HG03354 (cell line): ENCODE measurements around the gene NOTUM.

Experiments
- ATAC-seq: cut with Tn5 transposase; IDR thresholded peaks from one replicate; pipeline ENCODE4 v1.9.1; 2021; ENCODE audit warnings: mild to moderate bottlenecking; ENCODE audit not compliant: unreplicated experiment, poor library complexity, severe bottlenecking

Gene NOTUM

GRCh38 chr17:81980122-81980521, 19.1 kb upstream of the NOTUM start:
- no peak for ATAC-seq

GRCh38 chr17:81978524-81979298, 17.7 kb upstream of the NOTUM start:
- no peak for ATAC-seq

- ATAC-seq, result peak; percentile 82
These were observed 16.3 kb upstream of the NOTUM start, which contains the start of gene ASPSCR1 for GRCh38 chr17:81977211-81977808. TSS of gene ASPSCR1 (plus strand) at chr17:81977629. CDS start at chr17:81977647, 18 bp downstream.

GRCh38 chr17:81976332-81977210, 15.6 kb upstream of the NOTUM start:
- no peak for ATAC-seq

DNA sequence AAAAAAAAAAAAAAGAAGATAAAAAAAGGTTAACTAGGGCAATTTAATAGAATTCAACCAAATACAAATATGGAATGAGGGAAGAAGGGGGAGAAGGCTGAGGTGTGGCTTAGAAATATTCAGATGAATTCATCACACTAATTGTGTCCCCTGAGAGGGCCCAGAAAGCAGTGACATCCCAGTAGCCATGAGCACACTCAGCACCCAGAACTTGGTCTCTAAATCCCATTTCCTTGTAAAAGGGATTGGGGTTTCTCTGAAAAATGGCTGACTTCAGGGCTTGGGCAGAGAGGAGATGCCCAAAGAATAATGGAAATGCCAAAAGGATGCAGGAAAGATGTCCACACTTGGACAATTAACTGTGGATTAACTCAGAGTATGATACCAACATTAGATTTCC, 12.4 kb upstream of the NOTUM start:
- no peak for ATAC-seq

DNA sequence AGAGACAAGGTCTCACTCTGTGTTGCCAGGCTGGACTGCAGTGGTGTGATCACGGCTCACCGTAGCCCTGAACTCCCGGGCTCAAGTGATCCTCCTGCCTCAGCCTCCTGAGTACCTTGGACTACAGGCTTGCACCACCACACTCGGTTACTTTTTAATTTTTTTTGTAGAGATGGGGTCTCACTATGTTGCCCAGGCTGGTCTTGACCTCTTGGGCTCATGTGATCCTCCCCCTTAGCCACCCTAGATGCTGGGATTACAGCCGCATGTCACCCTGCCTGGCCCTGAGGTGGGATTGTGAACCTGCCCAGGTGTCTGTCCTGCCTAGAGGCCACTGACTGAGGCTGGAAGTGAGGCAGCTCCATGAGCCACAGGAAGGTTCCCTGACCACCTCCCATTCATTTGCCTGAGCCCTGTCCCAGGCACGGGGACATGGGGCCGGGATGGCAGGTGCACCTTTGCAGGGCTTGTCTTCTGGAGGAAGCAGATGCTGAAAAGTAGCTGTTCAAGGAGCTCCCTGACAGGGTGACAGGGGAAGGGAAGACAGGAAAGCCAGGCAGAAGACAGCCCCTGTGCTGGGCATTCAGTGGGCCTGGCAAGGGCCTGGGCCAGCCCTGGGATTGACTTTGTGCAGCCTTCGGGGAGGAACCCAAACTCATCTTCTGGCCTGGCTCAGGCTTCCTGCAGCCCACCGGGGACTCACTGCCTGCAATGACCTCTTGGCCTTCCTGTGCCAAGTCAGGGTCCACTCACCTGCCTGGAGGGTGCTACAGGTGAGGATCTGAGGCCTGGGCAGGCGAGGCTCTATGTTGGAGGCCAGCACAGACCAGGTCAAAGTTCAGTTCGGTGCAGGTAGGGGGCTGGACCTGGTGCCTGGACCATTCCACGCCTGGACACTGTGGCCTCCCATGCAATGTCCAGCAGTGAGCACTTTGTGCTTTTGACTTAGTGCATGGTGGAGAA, 8.1 kb upstream of the NOTUM start:
- ATAC-seq, result no peak

DNA sequence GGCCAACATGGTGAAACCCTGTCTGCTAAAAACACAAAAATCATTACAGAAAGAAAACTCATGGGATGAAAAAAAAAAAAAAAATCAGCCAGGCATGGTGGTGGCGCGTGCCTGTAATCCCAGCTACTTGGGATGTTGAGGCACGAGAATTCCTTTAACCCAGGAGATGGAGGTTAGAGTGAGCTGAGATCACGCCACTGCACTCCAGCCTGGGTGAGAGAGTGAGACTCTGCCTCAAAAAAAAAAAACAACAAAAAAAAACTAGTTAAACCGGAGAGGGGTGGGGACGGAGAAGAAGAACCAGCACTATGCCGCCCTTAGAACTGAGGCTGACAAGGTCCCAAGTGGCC, 7.4 kb upstream of the NOTUM start:
- ATAC-seq, result no peak

DNA sequence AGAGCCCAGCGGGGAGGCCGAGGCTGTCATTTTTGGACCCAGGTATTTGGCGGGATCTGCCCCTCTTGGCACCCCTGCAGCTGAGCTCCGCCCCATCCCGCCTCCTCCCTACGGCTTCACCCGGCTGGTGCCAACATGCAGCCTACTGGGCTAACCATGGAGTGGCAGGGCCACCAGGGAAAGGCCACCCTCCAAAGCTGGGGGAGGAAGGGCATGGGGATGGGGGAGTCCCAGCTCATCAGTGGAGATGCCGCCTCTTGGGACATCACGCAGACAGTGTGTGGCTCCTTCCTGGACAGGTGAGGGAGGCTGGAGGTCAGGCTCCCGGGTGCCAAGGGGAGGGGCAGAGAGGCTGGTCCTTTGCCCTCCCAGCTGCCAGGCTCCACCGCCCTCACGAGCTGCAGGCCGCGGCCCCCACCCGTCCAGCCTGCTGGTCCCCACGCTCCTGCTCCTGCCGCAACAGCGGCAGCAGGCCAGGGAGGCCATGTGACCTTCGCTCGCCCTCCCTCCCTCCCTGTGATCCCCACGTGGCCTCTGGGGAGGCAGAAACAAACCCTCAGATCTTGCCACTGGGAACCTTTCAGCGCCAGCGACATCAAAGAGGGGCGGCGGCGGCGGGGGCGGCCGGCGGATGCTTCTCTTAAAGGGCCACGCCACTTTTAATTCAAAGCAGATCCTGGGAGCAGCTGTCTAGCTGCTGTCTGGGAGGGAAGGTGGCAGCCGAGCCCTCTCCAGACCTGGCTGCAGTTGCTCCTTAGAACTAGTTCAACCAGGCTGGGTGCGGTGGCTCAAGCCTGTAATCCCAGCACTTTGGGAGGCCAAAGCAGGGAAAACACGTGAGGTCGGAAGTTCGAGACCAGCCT, 6.8 kb upstream of the NOTUM start:
- peak; percentile 56 for ATAC-seq

DNA sequence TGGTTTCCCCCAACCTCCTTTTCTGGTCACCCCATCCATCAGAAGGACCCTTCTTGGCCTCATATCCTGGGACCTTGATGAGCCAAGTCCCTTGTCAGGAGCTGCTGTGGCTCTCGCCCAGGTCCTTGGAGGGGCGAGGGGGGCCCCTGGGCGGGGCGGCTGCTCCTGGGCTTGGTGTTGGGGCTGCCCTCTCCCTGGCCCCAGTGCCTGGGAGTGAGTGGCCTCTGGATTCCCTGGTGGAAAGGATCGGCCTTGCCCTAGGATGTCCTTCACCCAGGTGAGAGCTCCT, 6.2 kb upstream of the NOTUM start:
- no peak for ATAC-seq

- no peak for ATAC-seq
These were observed 5.6 kb upstream of the NOTUM start for GRCh38 chr17:81966343-81967243.

- no peak for ATAC-seq
These were observed 3.3 kb upstream of the NOTUM start for GRCh38 chr17:81964081-81964849.

GRCh38 chr17:81962499-81963441, 1.8 kb upstream of the NOTUM start:
- ATAC-seq, result no peak

DNA sequence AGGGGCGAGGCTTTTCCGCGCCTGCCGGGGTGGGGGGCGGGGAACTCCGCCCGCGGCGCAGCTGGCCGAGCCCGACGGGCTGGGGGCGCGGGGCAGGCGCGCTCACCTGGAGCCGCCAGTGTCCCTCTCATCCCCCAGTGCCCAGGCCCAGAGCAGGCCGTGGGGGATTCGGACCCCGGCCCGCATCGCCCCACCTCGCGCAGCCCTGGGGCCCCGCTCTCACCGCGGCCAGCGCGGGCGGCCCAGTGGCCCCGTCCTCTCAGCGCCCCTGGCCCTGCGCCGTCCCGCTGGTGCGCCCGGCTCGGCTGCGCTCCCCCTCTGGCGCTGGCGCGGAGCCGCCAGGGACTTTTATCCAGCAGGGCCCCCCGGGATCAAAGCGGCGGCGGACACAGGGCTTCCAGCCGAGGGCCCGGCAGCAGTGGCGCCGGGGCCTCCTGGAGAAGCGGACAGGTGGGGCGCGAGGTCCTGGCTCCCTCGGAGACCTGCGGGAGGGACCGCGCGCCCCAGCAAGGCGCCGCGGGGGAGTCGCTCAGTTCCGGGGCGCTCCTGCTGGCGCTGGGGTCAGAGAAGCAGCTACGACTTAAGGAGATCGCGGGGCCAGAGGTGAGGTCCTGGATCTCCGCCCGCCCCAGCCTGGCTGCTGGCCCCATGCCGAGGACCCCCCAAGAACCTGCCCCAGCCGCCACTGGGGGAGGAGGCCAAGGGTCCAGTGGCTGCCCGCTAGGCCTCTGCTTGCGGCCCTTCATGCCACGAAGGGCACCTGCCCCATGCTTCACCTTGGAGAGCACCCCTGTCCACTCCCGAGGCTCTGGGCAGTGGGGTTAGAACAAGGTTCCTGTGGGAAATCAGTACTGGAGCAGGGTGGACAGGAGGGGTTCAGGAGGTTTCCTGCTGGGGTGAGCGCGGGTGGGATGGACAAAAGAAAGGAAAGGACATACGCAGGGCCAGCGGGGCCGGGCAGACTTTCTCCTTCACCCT, 823 bp upstream of the NOTUM start:
- ATAC-seq, result no peak

DNA sequence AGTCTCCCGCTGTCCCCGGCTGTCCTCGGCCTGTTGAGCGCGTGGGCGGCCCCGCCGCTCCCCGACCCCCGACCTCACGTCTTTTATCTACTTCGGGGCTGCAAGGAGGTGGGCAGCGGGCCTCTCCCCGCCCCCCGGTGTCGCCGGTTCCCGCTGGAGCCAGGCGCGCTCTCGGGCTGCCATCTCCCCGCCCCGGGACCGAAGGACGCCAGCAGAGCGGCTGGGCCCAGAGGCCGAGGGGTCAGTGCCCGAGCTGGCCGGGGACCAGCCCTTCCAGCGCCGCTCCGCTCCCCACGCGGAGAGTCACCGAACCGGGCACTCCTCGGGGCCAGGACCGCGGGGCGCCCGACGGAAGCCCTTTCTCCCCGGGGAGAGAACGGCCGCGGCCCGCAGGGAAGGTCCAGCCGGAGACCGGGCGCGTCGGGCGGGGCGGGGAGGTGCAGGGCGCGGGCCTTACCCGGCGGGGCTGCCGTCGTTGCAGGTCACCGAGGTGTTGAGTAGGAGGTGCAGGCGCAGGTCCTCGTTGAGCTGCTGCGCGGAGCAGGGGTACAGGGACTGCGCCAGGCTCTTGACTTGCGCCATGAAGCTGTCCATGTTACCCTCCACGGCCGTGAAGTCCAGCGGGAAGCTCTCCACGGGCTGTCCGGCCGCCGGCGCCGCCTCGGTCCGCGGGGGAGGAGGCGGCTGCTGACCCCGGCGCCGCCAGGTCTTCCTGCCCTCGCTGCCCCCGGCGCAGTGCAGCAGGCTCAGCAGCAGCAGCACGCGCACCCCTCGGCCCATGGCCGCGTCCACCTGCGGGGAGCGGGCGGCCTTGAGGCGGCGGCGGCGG, 643 bp downstream of the NOTUM start:
- ATAC-seq, result no peak
